Stimulated activated CD8-positive, alpha-beta memory T cell treated with anti-CD3 and anti-CD28 coated beads, Interleukin-15, amount 100 ng/mL, for 24 hours (primary cell): ENCODE results near the gene SOS1.
A peak's percentile ranks its signal among the peaks of the same experiment; 100 is the strongest.
"Not testable (repeated sequence)": the region's sequence is repeated elsewhere in the genome, so short reads cannot be mapped to it uniquely, and the experiment has no call there.

ENCODE experiments used
- DNase-seq: peaks from one replicate; pipeline ENCODE4 v3.0.0-alpha.2; 2020; ENCODE audit warnings: low read depth

Gene SOS1

DNA sequence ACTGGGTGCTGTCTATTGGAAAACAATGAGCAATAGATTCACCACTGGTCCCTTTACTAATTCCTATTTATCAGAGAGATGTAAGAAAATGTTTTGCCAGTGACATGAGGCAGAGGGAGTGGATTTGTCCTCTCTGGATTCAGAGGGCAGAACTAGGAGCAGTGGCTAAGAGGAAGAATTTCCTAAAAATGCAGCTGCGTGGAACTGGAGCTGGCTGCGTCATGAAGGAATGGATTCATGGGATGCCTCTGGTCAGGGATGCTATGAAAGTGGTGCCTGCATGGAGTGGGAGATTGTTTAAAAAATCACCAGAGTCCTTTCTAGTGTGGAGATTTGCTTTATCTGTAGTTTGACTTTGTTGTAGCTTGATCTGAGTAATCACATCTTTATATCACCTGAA is 152.8 kb downstream of the SOS1 start:
- DNase-seq: no peak

- DNase-seq: no peak
Observed at GRCh38 chr2:38966678-38967077, 154.2 kb downstream of the SOS1 start.

GRCh38 chr2:38966006-38966405 is 154.8 kb downstream of the SOS1 start:
- no peak for DNase-seq

DNA sequence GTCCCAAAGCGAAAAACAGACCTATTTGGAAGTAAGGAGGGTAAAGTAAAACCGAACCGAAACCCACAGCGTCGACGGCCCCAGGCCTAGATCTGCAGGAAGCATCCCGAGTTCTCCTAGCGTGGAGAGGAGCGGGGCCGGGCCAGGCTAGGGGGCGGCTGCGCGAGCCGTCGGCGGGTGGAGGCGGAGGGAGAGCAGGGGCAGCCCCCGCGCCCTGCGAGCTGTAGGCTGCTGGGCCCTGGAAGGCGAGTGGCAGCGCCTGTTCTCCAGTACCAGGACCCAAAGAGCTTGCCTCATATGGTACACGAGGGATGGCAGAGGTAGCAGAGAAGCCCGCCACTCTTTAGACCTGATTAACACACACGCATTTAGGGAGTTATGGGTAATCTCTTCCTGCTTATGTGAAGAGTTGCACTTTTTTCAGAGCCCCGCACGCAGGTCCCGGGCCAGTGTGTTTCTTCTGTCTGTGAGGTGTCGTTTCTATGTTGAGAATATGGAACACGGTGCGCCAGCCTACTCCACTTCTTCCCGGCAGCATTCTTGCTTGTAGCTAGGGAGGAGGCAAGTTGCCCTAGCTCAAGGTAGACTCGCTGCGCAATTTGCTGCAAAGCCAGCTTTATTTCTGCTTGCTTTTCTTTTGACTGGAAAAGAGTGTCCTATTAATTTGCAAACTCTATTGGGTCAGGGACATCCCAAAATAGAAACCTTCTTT is 160.1 kb downstream of the SOS1 start:
- DNase-seq: no peak

DNA sequence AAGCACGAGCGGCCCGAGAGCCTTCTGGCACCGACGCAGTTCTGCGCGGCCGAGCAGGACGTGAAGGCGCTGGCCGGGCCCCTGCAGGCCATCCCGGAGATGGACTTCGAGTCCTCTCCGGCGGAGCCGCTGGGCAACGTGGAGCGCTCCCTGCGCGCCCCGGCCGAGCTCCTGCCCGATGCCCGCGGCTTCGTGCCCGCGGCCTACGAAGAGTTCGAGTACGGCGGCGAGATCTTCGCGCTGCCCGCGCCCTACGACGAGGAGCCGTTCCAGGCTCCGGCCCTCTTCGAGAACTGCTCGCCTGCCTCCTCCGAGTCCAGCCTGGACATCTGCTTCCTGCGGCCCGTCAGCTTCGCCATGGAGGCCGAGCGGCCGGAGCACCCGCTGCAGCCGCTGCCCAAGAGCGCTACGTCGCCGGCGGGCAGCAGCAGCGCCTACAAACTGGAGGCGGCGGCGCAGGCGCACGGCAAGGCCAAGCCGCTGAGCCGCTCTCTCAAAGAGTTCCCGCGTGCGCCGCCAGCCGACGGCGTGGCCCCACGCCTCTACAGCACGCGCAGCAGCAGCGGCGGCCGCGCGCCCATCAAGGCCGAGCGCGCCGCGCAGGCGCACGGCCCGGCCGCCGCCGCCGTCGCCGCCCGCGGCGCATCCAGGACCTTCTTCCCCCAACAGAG is 160.8 kb downstream of the SOS1 start:
- DNase-seq: peak; percentile 31

GRCh38 chr2:38959466-38959865 is 161.4 kb downstream of the SOS1 start:
- no peak for DNase-seq

DNA sequence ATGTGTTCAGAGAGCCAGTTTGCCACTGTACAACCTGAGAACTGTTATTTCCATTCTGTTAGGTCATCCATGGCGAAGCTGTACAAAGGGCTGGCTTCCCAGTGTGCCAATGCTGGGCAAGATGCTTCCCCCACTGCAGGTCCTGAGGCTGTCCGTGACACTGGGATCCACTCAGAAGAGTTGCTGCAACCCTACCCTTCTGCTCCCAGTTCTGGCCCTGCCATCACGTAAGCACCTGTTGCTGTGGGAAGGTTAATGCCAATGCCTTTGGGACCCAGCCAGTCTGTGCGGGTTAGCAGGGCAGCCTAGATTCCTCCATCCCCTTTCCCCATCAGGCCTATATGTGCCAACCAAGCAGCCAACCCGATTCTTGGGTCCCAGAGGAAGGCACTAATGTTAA is 162.9 kb downstream of the SOS1 start:
- no peak for DNase-seq

DNA sequence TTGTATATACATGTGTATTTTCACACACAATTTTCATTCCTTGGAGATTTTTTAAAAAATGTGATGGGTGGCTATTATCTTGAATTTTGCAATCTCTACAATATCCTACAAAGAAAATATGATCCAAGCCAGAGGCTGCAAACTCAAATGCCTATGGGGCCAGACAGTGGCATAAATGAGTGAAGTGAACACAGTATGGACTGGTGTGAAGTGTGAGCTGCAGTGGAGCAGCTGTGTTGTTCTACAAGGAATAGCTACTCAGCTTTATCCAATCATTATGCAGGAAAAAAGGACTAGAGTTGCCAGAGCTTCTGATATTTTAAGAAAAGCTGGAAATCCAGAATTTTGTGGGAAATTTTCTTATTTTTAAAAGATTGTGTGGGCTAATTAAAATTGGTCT is 169.1 kb downstream of the SOS1 start:
- DNase-seq: no peak

GRCh38 chr2:38948995-38949394 is 171.9 kb downstream of the SOS1 start:
- no peak for DNase-seq

- no peak for DNase-seq
Observed at GRCh38 chr2:38948387-38948882, 172.4 kb downstream of the SOS1 start.

DNA sequence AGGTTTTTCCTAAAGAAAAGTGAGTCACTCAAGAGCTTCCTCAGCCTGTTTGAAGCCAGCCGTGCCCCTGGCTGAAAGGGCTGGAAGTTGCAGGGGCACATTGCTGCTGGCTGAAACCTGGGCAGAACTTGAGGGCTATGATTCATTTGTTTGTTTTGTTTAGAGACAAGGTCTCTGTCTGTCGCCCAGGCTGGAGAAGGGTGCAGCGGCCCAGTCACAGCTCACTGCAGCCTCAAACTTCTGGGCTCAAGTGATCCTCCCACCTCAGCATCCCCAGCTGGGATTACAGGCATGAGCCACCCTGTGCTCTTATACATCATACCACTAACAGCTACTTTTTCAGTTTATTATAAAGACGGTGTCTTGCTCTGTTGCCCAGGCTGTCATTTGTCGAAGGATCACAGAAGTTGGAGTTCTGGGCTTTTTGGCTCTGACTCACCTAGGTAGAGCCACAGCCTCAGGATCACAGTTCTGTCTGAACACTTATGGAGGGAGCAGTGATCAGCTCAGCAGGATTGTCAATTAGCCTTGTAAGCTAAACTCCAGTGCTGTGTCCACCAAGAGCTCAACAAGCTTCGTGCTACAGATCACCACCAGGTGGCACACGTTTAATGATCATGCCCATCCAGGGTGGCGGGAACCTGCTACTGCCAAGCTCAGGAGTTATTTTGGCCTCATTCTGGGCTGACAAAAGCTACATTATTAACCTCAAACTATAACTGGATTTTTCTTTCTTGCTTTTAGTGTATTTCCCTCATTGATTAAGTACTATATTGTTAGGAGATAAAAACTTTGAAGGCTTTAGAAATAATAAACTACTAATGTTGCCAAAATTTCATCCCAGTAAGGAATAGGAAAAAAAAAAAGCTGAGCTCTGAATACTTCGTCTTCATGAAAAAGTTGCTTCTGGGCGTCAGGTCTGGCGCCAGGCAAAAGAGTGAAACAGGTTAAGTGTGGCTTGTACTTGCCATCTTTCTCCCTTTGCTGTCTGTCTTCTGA is 173.3 kb downstream of the SOS1 start:
- peak; percentile 15 for DNase-seq

DNA sequence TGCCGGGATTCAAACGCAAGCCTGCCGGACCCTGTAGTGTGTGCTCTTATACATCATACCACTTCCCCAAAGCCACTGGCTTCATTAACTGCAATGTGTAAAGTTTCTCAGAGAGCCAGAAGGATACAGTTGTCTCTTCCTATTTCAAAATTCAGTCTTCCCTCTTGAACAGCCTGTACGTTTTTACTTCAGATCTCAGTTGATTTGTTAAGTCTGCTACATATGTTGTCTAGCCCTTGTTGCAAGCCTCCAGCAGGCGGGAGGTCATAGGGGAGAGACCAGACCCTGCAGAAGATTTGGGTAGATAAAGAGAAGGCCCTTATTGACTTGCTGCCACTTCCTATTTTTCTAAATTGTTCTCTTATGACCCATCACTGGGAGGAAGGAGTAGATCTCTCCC is 174.9 kb downstream of the SOS1 start:
- no peak for DNase-seq

GRCh38 chr2:38945372-38945771 is 175.5 kb downstream of the SOS1 start:
- no peak for DNase-seq

DNA sequence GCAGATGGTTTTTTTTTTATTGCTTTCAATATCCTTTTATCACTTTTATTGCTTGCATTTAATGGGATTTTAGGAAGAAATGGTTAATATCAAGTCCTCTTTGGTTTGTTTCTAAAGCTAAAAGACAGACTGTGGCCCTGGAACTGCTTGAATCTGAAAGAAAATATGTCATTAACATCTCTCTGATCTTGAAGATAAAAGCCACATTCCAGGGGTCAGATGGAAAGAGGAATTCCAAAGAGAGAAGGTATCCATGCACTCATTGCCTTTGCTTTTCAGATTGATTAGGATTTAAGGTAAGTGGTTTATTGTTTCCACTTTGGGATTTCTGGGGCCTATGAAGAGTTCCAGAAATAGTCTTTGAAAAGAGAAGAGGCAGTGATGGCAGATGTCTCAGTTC is 177.1 kb downstream of the SOS1 start:
- DNase-seq: no peak

GRCh38 chr2:38940746-38941145 is 180.1 kb downstream of the SOS1 start:
- DNase-seq: no peak

GRCh38 chr2:38937548-38937947 is 183.3 kb downstream of the SOS1 start:
- DNase-seq: no peak

DNA sequence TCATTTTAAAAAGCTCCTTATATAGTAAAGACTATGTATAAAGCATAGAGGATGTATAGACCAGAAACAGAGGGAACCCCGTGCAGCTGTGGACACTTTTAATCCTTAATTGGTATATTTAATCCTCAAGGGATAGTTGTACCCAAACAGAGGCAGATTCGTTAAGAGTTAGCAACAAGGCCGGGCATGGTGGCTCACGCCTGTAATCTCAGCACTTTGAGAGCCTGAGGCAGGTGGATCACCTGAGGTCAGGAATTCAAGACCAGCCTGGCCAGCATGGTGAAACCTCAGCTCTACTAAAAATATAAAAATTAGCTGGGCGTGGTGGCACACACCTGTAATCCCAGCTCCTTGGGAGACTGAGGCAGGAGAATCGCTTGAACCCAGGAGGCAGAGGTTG is 184.3 kb downstream of the SOS1 start:
- not testable (repeated sequence) for DNase-seq

DNA sequence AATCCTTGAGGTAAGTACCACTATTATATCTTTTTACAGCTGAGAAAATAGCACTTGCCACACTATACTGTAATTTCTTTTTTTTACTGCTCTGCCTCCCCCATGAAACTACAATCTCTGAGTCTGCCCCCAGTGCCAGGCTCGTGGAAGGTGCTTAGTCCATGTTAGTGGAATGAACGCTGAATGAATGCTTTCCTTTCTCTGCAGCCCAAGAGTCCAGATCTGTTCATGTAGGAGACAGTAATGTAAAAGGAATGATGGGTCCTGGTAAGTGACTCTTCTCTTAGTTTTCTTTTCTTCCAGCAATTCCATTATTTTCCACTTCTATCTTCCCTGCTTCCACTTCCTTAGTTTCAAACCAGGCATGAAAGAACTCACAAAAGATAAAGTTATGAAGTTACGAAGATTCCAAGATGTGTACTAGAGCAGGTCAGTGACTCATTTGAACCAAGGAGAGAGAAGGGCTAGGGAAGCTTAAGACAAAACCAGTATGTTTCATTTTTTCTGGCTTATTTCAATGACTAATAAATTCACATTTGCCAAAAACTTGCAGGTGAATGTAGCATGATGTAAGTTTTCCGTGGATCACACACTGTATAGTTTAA is 185.2 kb downstream of the SOS1 start:
- DNase-seq: no peak

DNA sequence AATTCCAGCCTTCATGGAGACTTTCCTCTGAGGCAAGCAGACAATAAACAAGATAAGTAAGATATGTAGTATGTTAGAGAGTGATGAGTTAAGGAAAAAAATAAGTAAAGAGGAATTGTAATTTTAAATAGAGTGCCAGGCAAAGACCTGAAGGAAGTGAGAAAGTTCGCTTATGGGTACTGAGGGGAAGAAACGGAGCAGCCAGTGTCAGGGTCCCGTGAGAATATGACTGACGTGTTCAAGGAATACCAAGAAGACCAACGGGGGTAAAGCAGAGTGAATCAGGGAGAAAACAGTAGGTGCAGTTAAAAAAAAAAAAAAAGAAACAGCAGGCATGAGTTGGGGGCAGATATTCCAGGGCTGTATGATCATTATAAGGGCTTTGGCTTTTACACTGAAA is 186.1 kb downstream of the SOS1 start:
- DNase-seq: no peak

GRCh38 chr2:38933653-38934052 is 187.2 kb downstream of the SOS1 start:
- DNase-seq: no peak

DNA sequence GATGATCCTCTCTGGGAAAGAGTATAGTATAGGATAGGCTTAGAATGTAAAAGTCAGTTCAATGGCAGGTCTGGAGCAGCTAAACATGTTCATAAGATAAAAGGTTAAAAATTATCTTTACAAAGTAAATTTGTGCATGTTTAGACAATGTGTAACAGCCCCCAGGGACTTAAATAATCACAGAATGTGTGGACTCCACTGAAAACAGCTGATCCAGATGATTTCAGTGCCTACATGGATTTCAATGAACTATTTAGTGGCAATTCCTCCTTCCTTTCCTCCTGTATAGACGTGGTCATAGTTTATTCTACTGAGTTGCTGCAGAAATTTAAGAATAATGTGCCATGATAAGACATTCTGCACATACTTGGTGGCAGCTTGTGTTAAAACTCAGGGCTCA is 188.3 kb downstream of the SOS1 start:
- no peak for DNase-seq
